HEK293 (cell line): ENCODE measurements around the gene NXPH2.

Experiments used
- CTCF ChIA-PET: fragments of 350-600 bp; formaldehyde crosslinking; extraction: SDS; loops from one replicate; lab custom pipeline; 2021; ENCODE audit warnings: antibody characterized with exemption; lab: Yijun Ruan, JAX
- POLR2A ChIA-PET: fragments of 300-600 bp; formaldehyde crosslinking; extraction: SDS; loops from one replicate; lab custom pipeline; 2020; ENCODE audit warnings: antibody characterized with exemption, inconsistent platforms; lab: Yijun Ruan, JAX
- H3K27ac ChIP-seq: fragments of 200-500 bp; sonication (Bioruptor generic); 2 replicates; pipeline ENCODE4 v1.5.1; 2014; ENCODE audit warnings: low read depth, low read length, control low read depth, inconsistent platforms; ENCODE audit errors: extremely low read depth
- H3K36me3 ChIP-seq, 2 experiments: fragments of 200-500 bp in 1 of 2; sonication (Bioruptor generic) in 1 of 2; 1 replicate in 1 of 2; 2 replicates in 1 of 2; pipeline ENCODE4 v1.5.1; 2014 to 2017; ENCODE audit warnings: inconsistent platforms in 2 of 2, low read length in 2 of 2; ENCODE audit not compliant: control insufficient read depth in 2 of 2, insufficient read depth in 1 of 2
- H3K4me1 ChIP-seq: fragments of 200-500 bp; sonication (Bioruptor generic); 2 replicates; pipeline ENCODE4 v1.5.1; 2014; ENCODE audit warnings: mild to moderate bottlenecking, low read length, inconsistent platforms; ENCODE audit not compliant: control insufficient read depth, insufficient read depth
- H3K4me3 ChIP-seq: 2 replicates; pipeline ENCODE4 v1.5.1; 2011; ENCODE audit warnings: low read depth, mild to moderate bottlenecking, control low read depth, low read length, moderate library complexity
- H3K9me3 ChIP-seq: fragments of 200-500 bp; sonication (Bioruptor generic); 2 replicates; pipeline ENCODE4 v1.5.1; 2014; ENCODE audit warnings: low read depth, low read length, inconsistent platforms; ENCODE audit not compliant: control insufficient read depth, insufficient read depth
- GLIS1 ChIP-seq: fragments of 450-650 bp; formaldehyde crosslinking; IDR thresholded peaks from 2 replicates; pipeline ENCODE4 v1.5.1; 2016; ENCODE audit warnings: missing biosample characterization, missing genetic modification characterization
- PATZ1 ChIP-seq: fragments of 450-650 bp; formaldehyde crosslinking; IDR thresholded peaks from 2 replicates; pipeline ENCODE4 v1.5.1; 2016; ENCODE audit warnings: missing biosample characterization, missing genetic modification characterization
- PRDM10 ChIP-seq: fragments of 450-650 bp; formaldehyde crosslinking; IDR thresholded peaks from 2 replicates; pipeline ENCODE4 v1.5.1; 2016; ENCODE audit warnings: missing biosample characterization, missing genetic modification characterization
- RBAK ChIP-seq: fragments of 450-650 bp; formaldehyde crosslinking; IDR thresholded peaks from 2 replicates; pipeline ENCODE4 v1.5.1; 2016; ENCODE audit warnings: missing biosample characterization, missing genetic modification characterization
- REPIN1 ChIP-seq: fragments of 450-650 bp; formaldehyde crosslinking; IDR thresholded peaks from 2 replicates; pipeline ENCODE4 v1.5.1; 2017; ENCODE audit warnings: missing biosample characterization, missing genetic modification characterization, low read depth
- ZBTB49 ChIP-seq: fragments of 450-650 bp; formaldehyde crosslinking; IDR thresholded peaks from 2 replicates; pipeline ENCODE4 v1.5.1; 2016; ENCODE audit warnings: missing biosample characterization, missing genetic modification characterization, low read depth
- ZFP3 ChIP-seq: fragments of 450-650 bp; formaldehyde crosslinking; IDR thresholded peaks from 2 replicates; pipeline ENCODE4 v1.5.1; 2016; ENCODE audit warnings: low read depth, missing biosample characterization, missing genetic modification characterization
- ZNF16 ChIP-seq: fragments of 450-650 bp; formaldehyde crosslinking; IDR thresholded peaks from 2 replicates; pipeline ENCODE4 v1.5.1; 2016; ENCODE audit warnings: low read depth, missing biosample characterization, missing genetic modification characterization
- ZNF2 ChIP-seq: fragments of 450-650 bp; formaldehyde crosslinking; IDR thresholded peaks from 2 replicates; pipeline ENCODE4 v1.5.1; 2016; ENCODE audit warnings: missing biosample characterization, missing genetic modification characterization
- ZNF214 ChIP-seq: fragments of 450-650 bp; formaldehyde crosslinking; IDR thresholded peaks from 2 replicates; pipeline ENCODE4 v1.5.1; 2017; ENCODE audit warnings: missing biosample characterization, mild to moderate bottlenecking, missing genetic modification characterization, borderline replicate concordance
- ZNF266 ChIP-seq: fragments of 450-650 bp; formaldehyde crosslinking; IDR thresholded peaks from 2 replicates; pipeline ENCODE4 v1.5.1; 2016; ENCODE audit warnings: missing biosample characterization, missing genetic modification characterization, low read depth
- ZNF473 ChIP-seq: fragments of 450-650 bp; formaldehyde crosslinking; IDR thresholded peaks from 2 replicates; pipeline ENCODE4 v1.5.1; 2017; ENCODE audit warnings: missing biosample characterization, missing genetic modification characterization
- ZNF501 ChIP-seq: fragments of 450-650 bp; formaldehyde crosslinking; IDR thresholded peaks from 2 replicates; pipeline ENCODE4 v1.5.1; 2016; ENCODE audit warnings: missing biosample characterization, missing genetic modification characterization
- ZNF514 ChIP-seq: fragments of 450-650 bp; formaldehyde crosslinking; IDR thresholded peaks from 2 replicates; pipeline ENCODE4 v1.5.1; 2016; ENCODE audit warnings: missing biosample characterization, missing genetic modification characterization
- ZNF600 ChIP-seq: fragments of 450-650 bp; formaldehyde crosslinking; IDR thresholded peaks from 2 replicates; pipeline ENCODE4 v1.5.1; 2016; ENCODE audit warnings: missing biosample characterization, missing genetic modification characterization
- ZNF629 ChIP-seq: fragments of 450-650 bp; formaldehyde crosslinking; IDR thresholded peaks from 2 replicates; pipeline ENCODE4 v1.5.1; 2017; ENCODE audit warnings: missing biosample characterization, missing genetic modification characterization
- ZNF645 ChIP-seq: fragments of 450-650 bp; formaldehyde crosslinking; IDR thresholded peaks from 2 replicates; pipeline ENCODE4; 2016; ENCODE audit warnings: missing biosample characterization, missing genetic modification characterization
- ZNF658 ChIP-seq: fragments of 450-650 bp; formaldehyde crosslinking; IDR thresholded peaks from 2 replicates; pipeline ENCODE4; 2016; ENCODE audit warnings: missing biosample characterization, missing genetic modification characterization
- ZNF692 ChIP-seq: fragments of 450-650 bp; formaldehyde crosslinking; IDR thresholded peaks from 2 replicates; pipeline ENCODE4 v1.5.1; 2016; ENCODE audit warnings: missing biosample characterization, missing genetic modification characterization

NXPH2 gene

GRCh38 chr2:138775736-138776135 lies 4.5 kb downstream of the NXPH2 start:
- Histone ChIP-seq H3K36me3 (no peaks in the 10 kb centered on the region), H3K27ac (no peak overlapping the region), H3K4me3 (no peak overlapping the region), H3K4me1 (peaks cover 3% of the 10 kb centered on the region), H3K9me3 (no peaks in the 10 kb centered on the region)
- TF ChIP-seq PATZ1 (tag by site-specific recombination) = no peak
- TF ChIP-seq ZNF214 (tag by site-specific recombination) = no peak
- no peak for TF ChIP-seq ZNF16
- TF ChIP-seq ZBTB49 (tag by site-specific recombination) = no peak
- no peak for TF ChIP-seq RBAK
- TF ChIP-seq ZNF266 (tag by site-specific recombination) = no peak
- TF ChIP-seq ZFP3 = no peak
- TF ChIP-seq REPIN1 (tag by site-specific recombination) = no peak
- no peak for TF ChIP-seq ZNF629 (tag by site-specific recombination)
- TF ChIP-seq GLIS1 = no peak
- TF ChIP-seq ZNF692 (tag by site-specific recombination) = no peak
- TF ChIP-seq ZNF645 (tag by site-specific recombination) = no peak
- TF ChIP-seq ZNF501 (tag by site-specific recombination) = no peak
- TF ChIP-seq ZNF473 (tag by site-specific recombination) = no peak
- TF ChIP-seq ZNF658 (tag by site-specific recombination) = no peak
- no peak for TF ChIP-seq ZNF600
- no peak for TF ChIP-seq ZNF514 (tag by site-specific recombination)
- TF ChIP-seq PRDM10 (tag by site-specific recombination) = no peak
- TF ChIP-seq ZNF2 (tag by site-specific recombination) = no peak
- ChIA-PET POLR2A (no interaction called here), CTCF (interaction anchor here (1.7 kb wide), 1 partner anchor 11 kb away, joined by 7 read pairs; no protein-coding TSS in a partner anchor)
